ENCODE data around the gene RAD9B.
"Not testable (repeated sequence)": the region's sequence is repeated elsewhere in the genome, so short reads cannot be mapped to it uniquely, and the experiment has no call there.

The RAD9B gene

GRCh38 chr12:110540048-110540447, 37.9 kb downstream of the RAD9B start:
- no peak for TF ChIP-seq CTCF (IDR thresholded peaks at IDR 0.05; ENCODE audit: low read depth, low read length)
- no peak for DNase-seq (ENCODE audit: extremely low read depth, low read depth)

GRCh38 chr12:110543252-110543959, 41.3 kb downstream of the RAD9B start:
- peak; percentile 64 for DNase-seq (ENCODE audit: extremely low read depth, low read depth)
- TF ChIP-seq CTCF (IDR thresholded peaks at IDR 0.05; ENCODE audit: low read depth, low read length) = no peak

- TF ChIP-seq CTCF (IDR thresholded peaks at IDR 0.05; ENCODE audit: low read depth, low read length) = no peak
- no peak for DNase-seq (ENCODE audit: extremely low read depth, low read depth)
Observed at GRCh38 chr12:110543965-110544364, 41.8 kb downstream of the RAD9B start.

GRCh38 chr12:110545259-110545658, 43.1 kb downstream of the RAD9B start:
- not testable (repeated sequence) for DNase-seq (ENCODE audit: extremely low read depth, low read depth)

GRCh38 chr12:110545812-110546211, 43.7 kb downstream of the RAD9B start:
- no peak for DNase-seq (ENCODE audit: extremely low read depth, low read depth)
- TF ChIP-seq CTCF (IDR thresholded peaks at IDR 0.05; ENCODE audit: low read depth, low read length) = no peak

- no peak for TF ChIP-seq CTCF (IDR thresholded peaks at IDR 0.05; ENCODE audit: low read depth, low read length)
- peak; percentile 54 for DNase-seq (ENCODE audit: extremely low read depth, low read depth)
Observed at GRCh38 chr12:110546339-110546738, 44.2 kb downstream of the RAD9B start.

GRCh38 chr12:110547090-110547489, 45.0 kb downstream of the RAD9B start:
- TF ChIP-seq CTCF (IDR thresholded peaks at IDR 0.05; ENCODE audit: low read depth, low read length) = no peak
- no peak for DNase-seq (ENCODE audit: extremely low read depth, low read depth)

GRCh38 chr12:110548678-110549077, 46.5 kb downstream of the RAD9B start:
- TF ChIP-seq CTCF (IDR thresholded peaks at IDR 0.05; ENCODE audit: low read depth, low read length) = no peak
- DNase-seq (ENCODE audit: extremely low read depth, low read depth) = peak; percentile 55

Data from AG09319 (cell line).